GM18517 (cell line): ENCODE data around the gene PALMD.

ENCODE experiments used
- ATAC-seq: cut with Tn5 transposase; IDR thresholded peaks from one replicate; pipeline ENCODE4 v1.9.1; 2021; ENCODE audit warnings: mild to moderate bottlenecking, moderate library complexity; ENCODE audit not compliant: unreplicated experiment

Gene PALMD

DNA sequence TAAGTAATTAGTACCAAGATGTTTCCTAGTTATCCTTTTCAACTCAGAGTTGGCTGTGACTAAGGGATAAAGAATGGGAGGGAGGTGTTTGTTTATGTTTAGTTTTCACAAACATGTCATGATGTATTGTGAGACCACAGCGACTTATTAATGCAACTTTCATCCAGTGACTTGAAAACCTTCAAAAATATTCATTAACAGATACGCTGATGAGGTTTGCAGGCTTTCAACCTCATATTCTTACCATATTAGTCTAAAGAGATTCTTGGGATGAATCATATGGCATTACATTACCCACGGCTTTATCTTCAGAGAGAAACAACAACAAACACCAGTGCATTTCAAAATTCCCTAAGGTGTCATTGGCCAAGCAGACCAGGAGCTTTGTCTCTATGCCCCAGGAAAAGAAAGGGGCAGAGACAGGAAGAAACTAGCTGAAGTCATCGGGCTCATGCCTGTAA lies 36.4 kb downstream of the PALMD start:
- no peak for ATAC-seq

DNA sequence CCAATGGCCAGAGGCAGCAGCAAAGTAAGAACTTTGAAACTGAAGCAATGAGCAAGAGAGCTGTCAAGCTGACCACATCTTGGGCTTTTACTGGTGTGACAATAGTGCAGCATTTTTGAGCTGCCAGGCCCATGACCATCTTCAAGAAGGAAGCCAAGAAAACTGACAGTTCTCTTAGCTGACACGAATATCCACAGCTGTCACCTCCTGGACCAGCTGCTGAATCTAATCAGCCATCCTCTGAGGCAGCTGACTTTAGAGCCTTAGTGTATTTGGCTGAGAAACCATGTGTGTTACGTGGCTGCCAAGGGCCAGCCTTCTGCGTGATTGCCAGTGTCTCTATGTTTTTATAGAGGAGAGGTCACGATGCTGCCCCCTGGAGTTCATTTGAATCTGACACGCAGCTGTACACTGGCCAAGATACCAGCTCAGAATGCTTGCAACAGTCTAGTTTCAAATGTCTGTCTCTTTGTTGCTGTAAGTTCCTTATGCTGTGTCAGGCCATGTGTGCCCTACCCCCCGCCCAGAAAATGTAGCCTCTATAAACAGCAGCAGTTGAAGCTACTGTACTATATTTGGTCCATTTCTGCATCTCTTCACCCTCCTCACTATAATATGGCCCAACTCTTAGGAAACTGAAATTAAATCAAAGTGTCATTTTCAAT lies 39.7 kb downstream of the PALMD start:
- peak; percentile 88 for ATAC-seq

DNA sequence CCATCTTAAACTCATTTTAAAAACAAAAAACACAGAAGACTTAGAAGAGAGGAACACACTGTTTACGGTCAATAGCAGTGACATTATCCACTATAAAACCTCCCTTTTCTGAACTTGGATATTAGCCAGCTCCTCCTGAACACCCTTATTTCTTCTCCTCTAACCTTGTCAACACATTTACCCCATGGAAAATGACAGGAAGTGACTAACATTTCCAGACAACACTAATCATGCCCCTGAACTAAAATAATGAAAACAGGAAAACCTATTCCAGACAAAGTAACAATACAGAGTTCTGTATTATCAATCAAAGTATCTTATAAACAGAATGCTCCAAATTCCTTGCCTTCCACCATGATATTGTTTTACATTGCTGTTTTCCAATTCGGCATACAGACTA lies 45.3 kb downstream of the PALMD start:
- no peak for ATAC-seq

DNA sequence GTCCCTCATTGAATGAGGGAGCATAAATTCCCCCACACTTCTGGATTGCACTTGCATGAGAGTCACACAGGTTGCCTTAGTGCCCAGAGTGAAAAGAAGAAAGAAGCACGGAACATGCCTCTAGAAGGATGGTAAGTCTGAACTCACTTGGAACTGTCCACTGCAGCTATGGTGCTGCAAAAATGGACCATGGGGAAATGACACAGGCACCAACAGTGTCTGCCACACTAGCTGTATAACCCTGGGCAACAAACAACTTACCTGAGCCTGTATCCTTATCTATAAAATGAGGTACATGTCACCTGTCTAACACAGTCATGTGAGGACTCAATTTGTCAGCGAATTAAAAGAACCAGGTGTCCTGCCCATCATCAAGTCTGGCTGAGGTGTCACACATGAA lies 50.7 kb downstream of the PALMD start:
- no peak for ATAC-seq

DNA sequence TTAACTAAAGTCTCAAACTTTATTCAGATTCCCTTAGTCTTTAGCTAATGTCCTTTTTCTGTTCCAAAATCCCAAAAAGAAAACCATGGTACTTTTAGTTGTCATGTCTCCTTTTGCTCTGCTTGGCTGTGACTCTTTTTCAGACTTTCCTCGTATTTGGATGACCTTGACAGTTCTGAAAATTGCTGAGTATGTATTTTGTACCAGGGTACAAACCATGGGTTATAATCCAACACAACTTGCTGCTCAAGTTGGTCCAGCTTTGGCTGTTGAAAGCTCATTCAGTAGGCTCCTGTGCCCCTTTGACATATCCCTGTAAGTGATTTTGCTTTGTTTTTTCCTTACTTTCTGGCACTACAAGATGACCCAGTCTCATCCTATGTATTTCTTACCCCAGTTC lies 51.7 kb downstream of the PALMD start:
- no peak for ATAC-seq

DNA sequence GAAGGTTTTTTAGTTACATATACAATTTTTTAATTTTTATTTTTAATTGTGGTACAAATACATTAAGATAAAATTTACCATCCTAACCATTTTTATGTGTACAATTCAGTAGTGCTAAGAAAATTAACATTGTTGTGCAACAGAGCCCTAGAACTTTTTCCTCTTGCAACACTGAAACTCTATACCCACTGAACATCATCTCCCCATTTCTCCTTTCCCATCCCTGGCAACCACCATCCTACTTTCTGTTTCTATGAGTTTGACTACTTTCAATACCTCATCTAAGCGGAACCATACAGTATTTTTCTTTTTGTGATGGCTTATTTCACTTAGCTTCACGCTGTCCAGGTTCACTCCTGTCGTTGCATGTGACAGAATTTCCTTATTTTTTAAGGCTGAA lies 54.1 kb downstream of the PALMD start:
- no peak for ATAC-seq

DNA sequence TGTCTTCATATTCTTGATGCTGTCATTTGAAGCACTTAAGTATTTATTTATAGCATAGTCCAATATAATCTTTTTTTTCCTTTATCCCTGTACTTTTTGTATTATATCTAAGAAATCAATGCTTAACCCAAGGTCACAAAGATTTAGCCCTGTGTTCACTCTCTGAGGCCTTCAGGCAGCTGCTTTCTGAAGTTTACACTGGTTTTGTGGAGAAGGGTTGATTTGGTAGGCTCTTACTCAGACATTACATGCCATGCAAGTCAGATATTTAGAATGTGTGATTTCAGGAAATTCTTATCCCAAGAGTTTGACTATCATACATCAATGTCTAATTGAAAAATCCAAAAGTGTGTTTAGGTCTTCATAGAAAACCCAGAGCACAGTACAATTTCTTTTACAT lies 56.3 kb downstream of the PALMD start:
- ATAC-seq = no peak

DNA sequence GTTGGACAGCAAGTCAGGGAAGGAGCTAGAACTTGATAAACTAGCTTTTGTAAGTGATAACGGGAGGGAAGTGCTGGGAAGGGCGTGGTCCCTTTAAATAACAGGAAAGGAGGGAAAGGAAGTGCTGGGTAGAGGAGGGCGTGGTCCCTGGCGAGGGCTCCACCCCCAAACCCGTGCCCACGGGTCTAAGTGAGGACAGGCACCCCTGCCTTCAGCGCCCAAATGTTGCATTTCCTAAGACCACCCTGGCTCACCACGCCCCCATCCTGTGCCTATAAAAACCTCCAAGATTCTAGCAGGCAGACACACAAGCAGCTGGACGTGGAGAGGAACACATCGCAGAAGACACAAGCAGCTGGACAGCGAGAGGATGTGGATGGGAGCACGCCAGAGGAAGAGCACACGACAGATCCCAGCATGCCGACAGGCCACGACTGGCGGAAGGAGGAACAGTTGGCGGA lies 58.5 kb downstream of the PALMD start:
- ATAC-seq = no peak

DNA sequence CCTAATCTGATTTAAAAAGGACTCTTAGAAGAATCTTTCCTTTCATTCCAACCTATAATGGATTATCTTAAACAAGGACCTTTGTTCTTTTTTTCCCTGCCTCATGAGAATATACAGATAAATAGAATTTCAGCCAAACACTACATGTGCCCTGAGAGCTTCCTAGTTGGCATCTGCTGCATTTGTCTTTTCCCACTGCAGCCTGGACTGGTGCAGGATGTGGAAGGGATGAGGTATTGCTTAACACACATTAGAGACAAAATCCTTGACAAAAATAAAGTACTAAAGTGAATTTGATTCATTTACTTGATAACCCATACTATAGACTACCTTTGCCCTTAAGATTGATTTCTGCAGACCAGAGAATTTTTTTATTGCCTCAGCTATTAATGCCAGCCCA lies 59.5 kb downstream of the PALMD start:
- no peak for ATAC-seq

DNA sequence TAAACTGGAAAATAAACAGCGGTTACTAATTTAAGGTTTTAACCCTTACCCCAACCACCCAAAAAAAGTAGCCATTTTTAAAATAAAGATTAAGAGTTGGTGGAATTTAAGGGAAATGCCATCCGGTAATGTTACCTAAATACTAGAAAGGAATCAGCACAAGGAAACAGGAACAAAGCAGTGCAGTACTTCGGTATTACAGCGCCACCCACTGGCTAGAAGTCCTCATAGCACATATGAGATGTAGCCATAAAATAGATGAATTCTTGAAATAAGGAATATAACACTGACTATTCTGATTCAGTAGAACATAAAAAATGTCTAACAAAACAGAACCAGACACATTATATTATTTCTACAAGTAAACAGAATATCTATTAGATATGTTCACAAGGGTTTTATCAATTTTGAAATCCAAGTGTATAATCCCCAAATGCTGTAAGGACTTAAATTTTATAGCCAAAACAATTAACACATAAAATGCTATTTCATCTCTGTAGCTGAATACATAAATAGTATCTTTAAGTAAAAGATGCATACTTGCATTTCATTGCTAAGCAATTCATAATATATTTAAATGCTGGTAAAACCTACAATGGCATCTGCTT lies 61.7 kb downstream of the PALMD start:
- peak; percentile 80 for ATAC-seq

DNA sequence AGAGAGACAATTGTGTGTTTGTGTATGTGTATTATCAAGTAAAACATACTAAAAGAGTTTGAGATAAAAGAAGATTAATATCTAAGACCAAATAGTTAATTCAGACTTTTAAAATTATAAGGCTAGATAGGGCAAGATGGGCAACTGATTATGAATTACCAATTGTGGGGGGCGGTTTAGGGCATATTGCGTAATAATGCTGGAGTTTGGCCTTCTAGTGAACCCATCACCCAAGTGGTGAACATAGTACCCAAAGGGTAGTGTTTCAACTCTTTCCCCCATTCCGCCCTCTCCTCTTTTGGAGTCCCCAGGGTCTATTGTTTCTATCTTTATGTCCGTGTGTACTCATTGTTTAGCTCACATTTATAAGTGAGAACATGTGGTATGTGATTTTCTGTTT lies 65.1 kb downstream of the PALMD start:
- no peak for ATAC-seq

DNA sequence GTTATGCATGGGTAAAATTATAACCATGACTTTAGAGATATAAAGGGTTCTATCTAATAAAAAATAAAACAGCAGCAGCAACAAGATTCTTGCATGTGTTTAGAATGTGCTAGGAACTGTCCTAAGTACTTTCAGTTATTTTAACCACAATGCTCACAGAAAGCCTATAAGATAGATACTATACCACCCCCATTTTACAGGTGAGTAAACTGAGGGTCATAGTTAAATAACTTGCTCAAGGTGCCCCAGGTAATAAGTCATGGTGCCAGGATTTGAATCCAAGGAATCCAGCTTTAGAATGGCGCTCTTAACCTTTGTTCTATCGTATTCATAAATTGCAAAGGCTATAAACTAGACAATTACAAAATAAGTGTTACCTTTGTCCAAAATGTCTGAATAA lies 67.1 kb downstream of the PALMD start:
- ATAC-seq = no peak

DNA sequence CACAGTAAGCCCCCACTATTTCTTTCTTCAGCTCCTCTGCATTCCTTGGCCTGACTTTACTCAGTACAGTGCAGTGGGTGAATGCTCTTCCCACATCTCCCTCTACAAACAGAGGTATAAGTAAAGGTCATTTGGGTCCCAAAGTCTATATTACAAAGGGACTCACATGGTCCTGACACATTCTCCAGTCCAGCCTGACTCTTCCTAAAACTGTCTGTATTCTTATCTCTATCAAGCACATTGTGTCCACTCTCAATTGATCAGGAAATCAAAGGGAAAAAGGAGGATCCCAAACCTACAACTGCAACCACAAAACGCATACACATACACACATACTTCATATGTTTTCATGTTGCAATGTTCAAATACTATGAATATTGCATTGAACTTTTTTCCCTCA lies 71.1 kb downstream of the PALMD start:
- ATAC-seq = no peak

DNA sequence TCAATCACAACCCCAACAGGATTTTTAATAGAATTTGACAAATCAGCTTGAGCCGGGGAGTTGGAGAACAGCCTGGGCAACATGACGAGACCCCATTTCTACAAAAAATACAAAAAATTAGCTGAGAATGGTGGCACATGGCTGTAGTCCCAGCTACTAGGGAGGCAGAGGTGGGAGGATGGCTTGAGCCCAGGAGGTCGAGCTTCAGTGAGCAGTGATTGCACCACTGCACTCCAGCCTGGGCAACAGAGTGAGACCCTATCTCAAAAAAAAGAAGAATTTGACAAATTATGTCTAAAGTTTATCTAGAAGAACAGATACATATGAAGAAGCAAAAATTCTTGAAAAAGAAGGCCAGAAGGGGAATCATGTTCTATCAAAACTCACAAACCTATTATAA lies 77.3 kb downstream of the PALMD start:
- ATAC-seq = no peak

DNA sequence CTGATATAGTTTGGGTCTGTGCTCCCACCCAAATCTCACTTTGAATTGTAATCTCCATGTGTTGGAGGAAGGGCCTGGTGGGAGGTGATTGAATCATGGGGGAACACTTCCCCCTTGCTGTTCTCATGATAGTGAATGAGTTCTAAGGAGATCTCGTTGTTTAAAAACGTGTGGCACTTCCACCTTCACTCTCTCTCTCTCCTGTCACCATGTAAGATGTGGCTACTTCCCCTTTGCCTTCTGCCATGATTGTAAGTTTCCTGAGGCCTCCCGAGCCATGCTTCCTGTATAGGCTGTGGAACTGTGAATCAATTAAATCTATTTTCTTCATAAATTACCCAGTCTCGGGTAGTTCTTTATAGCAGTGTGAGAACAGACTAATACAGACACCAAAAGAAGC lies 80.1 kb downstream of the PALMD start:
- ATAC-seq = no peak

DNA sequence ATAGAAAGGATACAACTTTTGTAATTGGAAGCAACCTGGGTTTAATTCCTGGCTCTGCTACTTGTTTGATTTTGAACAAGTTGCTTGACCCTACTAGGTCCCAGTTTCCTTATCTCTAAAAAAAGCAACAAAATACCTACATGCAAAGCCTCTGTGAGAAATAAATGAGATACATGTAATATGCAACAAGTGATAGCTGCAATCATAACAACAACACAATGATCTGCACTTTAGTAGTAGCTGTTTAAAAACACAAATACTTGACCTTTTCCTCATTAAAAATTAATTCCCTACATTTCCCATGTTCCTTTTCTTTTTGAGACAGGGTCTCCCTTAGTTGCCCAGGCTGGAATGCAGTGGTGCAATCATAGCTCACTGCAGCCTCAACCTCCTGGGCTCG lies 80.5 kb downstream of the PALMD start:
- ATAC-seq = no peak

DNA sequence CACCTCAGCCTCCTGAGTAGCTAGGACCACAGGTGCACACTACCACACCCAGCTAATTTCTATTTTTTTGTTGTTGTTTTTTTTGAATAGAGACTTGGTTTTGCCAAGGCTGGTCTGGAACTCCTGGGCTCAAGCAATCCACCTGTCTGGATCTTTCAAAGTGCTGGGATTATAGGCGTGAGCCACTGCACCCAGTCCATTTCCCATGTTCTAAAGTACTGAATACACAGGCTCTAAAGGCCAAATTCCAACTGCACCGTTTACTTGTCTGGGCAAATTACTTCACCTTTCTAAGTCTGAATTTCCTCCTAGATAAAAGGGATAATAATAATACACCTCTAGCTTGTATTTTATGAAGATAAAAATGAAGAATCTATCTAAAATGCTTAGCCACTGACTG lies 80.9 kb downstream of the PALMD start:
- ATAC-seq = no peak

DNA sequence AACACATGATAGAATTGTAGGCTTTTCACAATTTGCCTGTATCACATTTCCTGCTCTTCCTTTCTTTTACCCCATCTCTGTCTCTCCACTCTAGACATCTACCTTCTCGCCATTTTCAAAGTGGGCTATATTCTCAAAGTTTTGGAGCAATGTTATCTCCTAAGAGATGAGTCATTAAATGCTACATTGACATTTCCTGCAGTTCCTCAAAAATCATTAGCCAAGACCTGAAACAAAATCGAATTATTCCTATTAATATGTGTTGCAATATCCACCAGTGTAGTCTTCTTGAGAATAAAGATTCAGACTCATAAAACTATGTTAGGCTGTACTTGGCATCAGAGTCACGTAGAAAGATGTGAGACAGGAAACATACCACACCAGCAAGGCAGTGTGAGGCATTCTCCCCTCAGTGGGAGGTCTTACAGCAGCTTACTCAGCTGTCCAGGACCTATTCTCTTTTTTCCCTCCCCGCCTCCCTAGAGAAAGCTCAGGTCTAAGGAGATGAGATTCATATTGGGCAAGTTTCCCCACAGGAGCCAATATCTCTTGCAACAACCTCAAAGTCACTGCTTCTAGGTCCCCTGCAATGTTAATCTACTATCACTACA lies 81.8 kb downstream of the PALMD start:
- ATAC-seq = no peak

DNA sequence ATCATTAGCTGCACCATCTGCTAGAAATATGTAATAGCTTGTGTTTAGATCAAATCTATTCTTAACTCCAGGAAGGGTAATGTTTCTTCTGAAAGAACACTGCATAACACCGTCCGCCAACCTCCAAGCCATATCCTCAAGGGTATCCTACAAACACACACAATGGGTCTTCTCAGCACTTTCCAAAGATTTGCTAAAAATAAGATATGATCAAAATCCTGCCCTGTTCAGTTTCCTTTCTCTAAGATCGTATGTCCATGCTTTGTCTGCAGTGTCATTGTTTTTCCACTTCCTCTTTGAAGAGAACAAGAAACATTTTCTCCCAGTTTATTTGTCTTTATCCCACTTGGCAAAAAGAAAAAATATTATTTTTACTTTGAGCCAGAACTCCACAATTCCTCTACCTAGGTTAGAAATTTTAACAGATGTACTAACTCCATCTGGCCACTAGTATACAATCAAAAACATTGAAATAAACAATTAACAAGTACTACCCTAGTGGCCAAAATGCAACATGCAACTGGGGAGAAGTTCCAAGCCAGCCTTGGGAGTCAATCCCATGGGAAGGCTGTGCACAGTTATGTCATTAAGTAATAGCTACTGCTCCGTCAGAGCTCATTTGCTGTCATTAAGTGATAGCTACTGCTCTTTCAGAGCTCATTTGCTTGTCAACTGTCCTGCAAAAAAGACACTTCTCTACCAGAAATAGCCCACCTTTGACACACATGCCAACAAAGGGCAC lies 82.8 kb downstream of the PALMD start:
- peak; percentile 69 for ATAC-seq

DNA sequence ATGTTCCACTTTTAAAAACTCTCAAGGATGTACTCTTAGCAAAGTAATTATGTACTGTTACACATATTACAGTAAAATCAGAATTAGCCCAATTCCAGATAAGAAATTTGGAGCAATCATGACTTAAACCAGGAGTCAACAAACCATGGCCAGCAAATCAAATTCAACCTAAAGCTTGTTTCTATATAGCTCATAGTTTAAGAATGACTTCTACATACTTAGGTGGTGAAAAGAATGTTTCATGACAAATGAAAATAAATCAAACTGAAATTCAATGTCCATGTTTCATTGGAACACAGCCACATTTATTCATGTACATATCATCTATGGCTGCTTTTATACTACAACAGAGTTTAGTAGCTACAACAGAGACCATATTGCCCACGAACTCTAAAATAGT lies 85.5 kb downstream of the PALMD start:
- ATAC-seq = no peak

DNA sequence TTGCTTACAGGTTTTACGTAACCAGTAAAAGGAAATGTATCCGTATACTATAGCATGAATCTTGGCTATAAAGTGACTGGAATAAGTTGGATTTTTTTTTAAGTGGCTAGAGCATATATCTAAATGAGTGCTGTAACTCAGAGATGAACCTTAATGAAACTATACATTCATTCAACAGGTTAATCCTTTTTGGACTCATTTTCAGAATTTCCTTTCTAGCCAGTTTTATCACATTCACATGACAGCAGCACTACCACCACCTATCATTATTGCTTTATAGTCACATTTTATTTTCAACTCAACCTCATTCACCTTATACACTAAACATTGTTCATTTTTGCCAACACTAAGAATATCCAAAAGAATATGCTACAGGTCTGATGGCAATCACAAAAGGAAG lies 89.9 kb downstream of the PALMD start:
- no peak for ATAC-seq

DNA sequence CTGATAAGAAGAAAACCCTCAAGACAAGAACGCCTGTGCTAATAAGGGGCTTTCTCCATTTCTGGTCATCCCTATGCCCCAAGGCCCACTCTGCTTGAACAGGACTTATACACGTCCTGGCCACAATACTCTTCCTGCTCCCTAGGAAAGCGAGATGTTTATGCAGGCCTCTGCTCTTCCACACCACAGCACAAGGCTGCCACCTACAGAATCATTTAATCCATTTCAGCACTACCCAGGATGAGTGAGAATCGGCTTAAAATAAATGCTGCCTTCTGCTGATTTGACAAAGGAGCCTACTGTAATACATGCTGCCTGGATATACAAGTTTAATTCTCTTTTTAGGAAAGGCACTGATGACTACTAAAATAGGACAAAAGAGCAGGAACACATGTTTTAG lies 91.1 kb downstream of the PALMD start:
- no peak for ATAC-seq
